Lower leg skin (tissue), 4 donors: Measurements from ENCODE around the gene HDAC4. TPM values are rescaled to one million over a fixed set of nuclear protein-coding genes. Genes with fewer than 3 reads are reported as not detected.

Experiments used
- DNase-seq, 2 donors: peaks; one replicate each; pipeline ENCODE4 v3.0.0-alpha.2; 2019; ENCODE audit warnings: low spot score in 2 of 2
- H3K4me3 ChIP-seq: fragments of 200-600 bp; sonication (generic); 2 replicates; pipeline ENCODE4 v1.5.1; 2017; ENCODE audit warnings: mild to moderate bottlenecking, low read depth; ENCODE audit not compliant: poor library complexity, severe bottlenecking
- CTCF ChIP-seq, 3 donors: fragments of 450-650 bp; IDR thresholded peaks; one replicate each; pipeline ENCODE4 v1.5.1; 2016; ENCODE audit warnings: antibody characterized with exemption in 3 of 3, mild to moderate bottlenecking in 3 of 3, moderate library complexity in 2 of 3
- POLR2A ChIP-seq, 2 donors: fragments of 450-650 bp; IDR thresholded peaks; one replicate each; pipeline ENCODE4 v1.6.1; 2016 to 2017; ENCODE audit warnings: antibody characterized with exemption in 2 of 2, mild to moderate bottlenecking in 1 of 2, moderate library complexity in 1 of 2
- WGBS, 2 donors: methylation state at CpG; one replicate each; pipeline ENCODE4 v1.1.5; 2018; 5-methylcytosine and 5-hydroxymethylcytosine counted together
- intact Hi-C: fragments of 100-400 bp; cut with DNase I; formaldehyde crosslinking; loops from one replicate; pipeline ENCODE4 v1.15.0; 2023; ENCODE audit warnings: low total_unique reads
- total RNA-seq, 4 donors: library from RNA; depleted of rRNA; stranded (reverse); fragments of >200 nt; gene quantifications; one replicate each; pipeline ENCODE4 v1.1.0, GENCODE V29; 2016

HDAC4 gene
- total RNA-seq, 4 donors from 2014 or later: 27.4 to 85.5 (median 57.9) TPM

- no peak overlapping the region for H3K4me3 ChIP-seq
- intact Hi-C loops: no loop called here
- DNase-seq: peak in 1 of 2 donors; percentile 72
- 96 to 97% methylated on average over 18 of the region's 18 CpGs for WGBS, 2 donors
- TF ChIP-seq POLR2A (IDR thresholded peaks at IDR 0.05) (no peak), CTCF (IDR thresholded peaks at IDR 0.05) (no peak)
These were observed 82.6 kb downstream of the HDAC4 start for GRCh38 chr2:239318151-239318611.

GRCh38 chr2:239316562-239317465, 84.0 kb downstream of the HDAC4 start:
- 59% methylated on average over 20 of the region's 20 CpGs for WGBS, 2 donors
- DNase-seq: peak; percentile 47 to 92

GRCh38 chr2:239315308-239315707, 85.5 kb downstream of the HDAC4 start:
- intact Hi-C loops: no loop called here
- TF ChIP-seq POLR2A (IDR thresholded peaks at IDR 0.05): no peak
- TF ChIP-seq CTCF (IDR thresholded peaks at IDR 0.05): no peak
- H3K4me3 ChIP-seq: no peak overlapping the region
- DNase-seq: peak in 1 of 2 donors; percentile 36
- WGBS, 2 donors: 94 to 97% methylated on average over 10 of the region's 10 CpGs

More at GRCh38 chr2:239316562-239317465, 84.0 kb downstream of the HDAC4 start:
- TF ChIP-seq CTCF (IDR thresholded peaks at IDR 0.05) (no peak), POLR2A (IDR thresholded peaks at IDR 0.05) (no peak)
- no peak overlapping the region for H3K4me3 ChIP-seq
- intact Hi-C loops: no loop called here

- DNase-seq: peak in 1 of 2 donors; percentile 82
- intact Hi-C loops: no loop called here
- WGBS, 2 donors: 89 to 96% methylated on average over 5 of the region's 5 CpGs
- H3K4me3 ChIP-seq: no peak overlapping the region
- TF ChIP-seq CTCF (IDR thresholded peaks at IDR 0.05): no peak
- no peak for TF ChIP-seq POLR2A (IDR thresholded peaks at IDR 0.05)
These were observed 87.0 kb downstream of the HDAC4 start for GRCh38 chr2:239313776-239314175.

- peak in 1 of 2 donors; percentile 88 for DNase-seq
- TF ChIP-seq CTCF (IDR thresholded peaks at IDR 0.05): no peak
- TF ChIP-seq POLR2A (IDR thresholded peaks at IDR 0.05): no peak
- intact Hi-C loops: no loop called here
- no peak overlapping the region for H3K4me3 ChIP-seq
- 67 to 75% methylated on average over 21 to 28 of the region's 33 CpGs for WGBS, 2 donors
These were observed 87.8 kb downstream of the HDAC4 start for GRCh38 chr2:239312741-239313667.
